ENCODE data around the gene MBNL1.

Gene MBNL1

GRCh38 chr3:152403632-152404066, 134.9 kb downstream of the MBNL1 start:
- no peak for DNase-seq (ENCODE audit: low spot score)
- no peak for TF ChIP-seq CTCF (IDR thresholded peaks at IDR 0.05; ENCODE audit: extremely low read depth, missing control alignments)

GRCh38 chr3:152404976-152405375, 136.2 kb downstream of the MBNL1 start:
- TF ChIP-seq CTCF (IDR thresholded peaks at IDR 0.05; ENCODE audit: extremely low read depth, missing control alignments): no peak
- no peak for DNase-seq (ENCODE audit: low spot score)

GRCh38 chr3:152405915-152406802, 137.4 kb downstream of the MBNL1 start:
- TF ChIP-seq CTCF (IDR thresholded peaks at IDR 0.05; ENCODE audit: extremely low read depth, missing control alignments): no peak
- DNase-seq (ENCODE audit: low spot score): no peak

GRCh38 chr3:152413240-152413639, 144.5 kb downstream of the MBNL1 start:
- no peak for TF ChIP-seq CTCF (IDR thresholded peaks at IDR 0.05; ENCODE audit: extremely low read depth, missing control alignments)
- no peak for DNase-seq (ENCODE audit: low spot score)

GRCh38 chr3:152416808-152417580, 148.3 kb downstream of the MBNL1 start:
- no peak for DNase-seq (ENCODE audit: low spot score)
- TF ChIP-seq CTCF (IDR thresholded peaks at IDR 0.05; ENCODE audit: extremely low read depth, missing control alignments): no peak

GRCh38 chr3:152419748-152420147, 151.0 kb downstream of the MBNL1 start:
- TF ChIP-seq CTCF (IDR thresholded peaks at IDR 0.05; ENCODE audit: extremely low read depth, missing control alignments): no peak
- no peak for DNase-seq (ENCODE audit: low spot score)

GRCh38 chr3:152421162-152421561, 152.4 kb downstream of the MBNL1 start:
- DNase-seq (ENCODE audit: low spot score): no peak
- TF ChIP-seq CTCF (IDR thresholded peaks at IDR 0.05; ENCODE audit: extremely low read depth, missing control alignments): no peak
